Upper lobe of left lung (tissue), 4 donors: ENCODE data around the gene TFAP2B.

Experiments used
- EP300 ChIP-seq, 4 donors: sonication (generic); formaldehyde crosslinking; IDR thresholded peaks; one replicate each; pipeline ENCODE4 v1.5.1; 2017; ENCODE audit warnings: antibody characterized with exemption in 4 of 4, control low read depth in 2 of 4
- TF ChIP-seq, protein P1 (sequence below), 6 experiments: fragments of 450-650 bp in 4 of 6; fragments of 200-600 bp in 2 of 6; sonication (generic) in 2 of 6; IDR thresholded peaks; one replicate each; pipeline ENCODE4 v1.5.1; 2016 to 2019; ENCODE audit warnings: antibody characterized with exemption in 6 of 6

DNA sequence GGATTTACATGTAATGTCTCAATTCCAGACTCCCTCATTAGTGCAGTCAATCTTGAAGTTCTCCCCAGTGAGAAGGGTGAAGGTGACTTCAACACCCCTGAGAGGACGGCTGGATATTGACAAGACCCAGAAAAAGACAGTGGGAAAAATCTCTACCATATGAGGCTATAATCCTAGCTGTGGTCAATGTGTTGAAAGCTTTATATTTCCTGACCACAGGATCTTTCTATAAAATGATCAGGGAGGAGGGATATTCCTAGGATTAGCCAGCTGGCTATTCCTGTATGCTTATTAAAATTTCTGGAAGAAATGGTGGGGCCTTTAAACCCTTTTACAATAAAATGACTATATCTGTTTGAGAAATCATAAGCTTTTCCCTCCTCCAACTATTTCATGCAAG lies 43.0 kb downstream of the TFAP2B start:
- TF ChIP-seq, protein P1, sequence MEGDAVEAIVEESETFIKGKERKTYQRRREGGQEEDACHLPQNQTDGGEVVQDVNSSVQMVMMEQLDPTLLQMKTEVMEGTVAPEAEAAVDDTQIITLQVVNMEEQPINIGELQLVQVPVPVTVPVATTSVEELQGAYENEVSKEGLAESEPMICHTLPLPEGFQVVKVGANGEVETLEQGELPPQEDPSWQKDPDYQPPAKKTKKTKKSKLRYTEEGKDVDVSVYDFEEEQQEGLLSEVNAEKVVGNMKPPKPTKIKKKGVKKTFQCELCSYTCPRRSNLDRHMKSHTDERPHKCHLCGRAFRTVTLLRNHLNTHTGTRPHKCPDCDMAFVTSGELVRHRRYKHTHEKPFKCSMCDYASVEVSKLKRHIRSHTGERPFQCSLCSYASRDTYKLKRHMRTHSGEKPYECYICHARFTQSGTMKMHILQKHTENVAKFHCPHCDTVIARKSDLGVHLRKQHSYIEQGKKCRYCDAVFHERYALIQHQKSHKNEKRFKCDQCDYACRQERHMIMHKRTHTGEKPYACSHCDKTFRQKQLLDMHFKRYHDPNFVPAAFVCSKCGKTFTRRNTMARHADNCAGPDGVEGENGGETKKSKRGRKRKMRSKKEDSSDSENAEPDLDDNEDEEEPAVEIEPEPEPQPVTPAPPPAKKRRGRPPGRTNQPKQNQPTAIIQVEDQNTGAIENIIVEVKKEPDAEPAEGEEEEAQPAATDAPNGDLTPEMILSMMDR (IDR thresholded peaks at IDR 0.05), result no peak
- no peak for TF ChIP-seq EP300 (IDR thresholded peaks at IDR 0.05)
